OCI-LY7 (cell line): ENCODE data around the gene SH3PXD2A. TPM values are rescaled to one million over a fixed set of nuclear protein-coding genes. Genes with fewer than 3 reads are reported as not detected.

Experiments used
- BruUV-seq: library from RNA; stranded (reverse); fragments of 400-500 nt; replicated peaks from 2 replicates; lab custom pipeline; 2021; lab: Mats Ljungman, UMichigan
- CTCF ChIA-PET: fragments of 300-600 bp; sonication (Branson Sonifier 250); formaldehyde crosslinking; loops from one replicate; lab custom pipeline; 2022; ENCODE audit warnings: antibody characterized with exemption; ENCODE audit not compliant: unreplicated experiment; lab: Charles Lee
- POLR2A ChIA-PET: fragments of 300-600 bp; sonication (Branson Sonifier 250); formaldehyde crosslinking; loops from one replicate; lab custom pipeline; 2022; ENCODE audit warnings: antibody characterized with exemption; lab: Charles Lee
- DNase-seq: peaks from one replicate; pipeline ENCODE4 v3.0.0-alpha.2; 2015; ENCODE audit warnings: low spot score
- H2AFZ ChIP-seq: fragments of 200-600 bp; sonication (generic), shearing (Covaris generic); 2 replicates; pipeline ENCODE4 v1.6.1; 2014; ENCODE audit warnings: mild to moderate bottlenecking, antibody characterized with exemption, low read length, moderate library complexity
- H3K27ac ChIP-seq: fragments of 200-600 bp; sonication (generic); 2 replicates; pipeline ENCODE4 v1.5.1; 2014; ENCODE audit warnings: mixed run types, low read depth, mild to moderate bottlenecking, moderate library complexity, low read length, inconsistent platforms; ENCODE audit not compliant: poor library complexity, severe bottlenecking
- H3K36me3 ChIP-seq: fragments of 200-600 bp; sonication (generic); 2 replicates; pipeline ENCODE4 v1.6.1; 2014; ENCODE audit warnings: mild to moderate bottlenecking, antibody characterized with exemption, low read length, moderate library complexity, mixed read lengths; ENCODE audit not compliant: insufficient read depth
- H3K4me1 ChIP-seq: fragments of 200-600 bp; sonication (generic); 2 replicates; pipeline ENCODE4 v1.5.1; 2014; ENCODE audit warnings: mild to moderate bottlenecking, low read length; ENCODE audit not compliant: insufficient read depth, poor library complexity, severe bottlenecking
- H3K4me2 ChIP-seq: fragments of 200-600 bp; sonication (generic); 2 replicates; pipeline ENCODE4 v1.6.1; 2014; ENCODE audit warnings: mild to moderate bottlenecking, low read length
- H3K4me3 ChIP-seq: fragments of 200-600 bp; sonication (generic); 2 replicates; pipeline ENCODE4 v1.5.1; 2014; ENCODE audit warnings: mild to moderate bottlenecking, low read depth, low read length; ENCODE audit not compliant: poor library complexity, severe bottlenecking
- H3K79me2 ChIP-seq: fragments of 200-600 bp; sonication (generic); 2 replicates; pipeline ENCODE4 v1.6.1; 2016; ENCODE audit warnings: low read depth, mild to moderate bottlenecking, low read length, moderate library complexity, mixed read lengths; ENCODE audit not compliant: insufficient read depth
- H3K9me2 ChIP-seq: fragments of 200-600 bp; sonication (generic); 2 replicates; pipeline ENCODE4 v1.6.1; 2016; ENCODE audit warnings: mild to moderate bottlenecking, low read length, mixed read lengths; ENCODE audit not compliant: insufficient read depth
- H3K9me3 ChIP-seq: fragments of 200-600 bp; sonication (generic); 2 replicates; pipeline ENCODE4 v1.6.1; 2014; ENCODE audit warnings: mild to moderate bottlenecking, mixed run types, low read length, mixed read lengths
- H4K20me1 ChIP-seq: fragments of 200-600 bp; sonication (generic); 2 replicates; pipeline ENCODE4 v1.6.1; 2014; ENCODE audit warnings: mild to moderate bottlenecking, antibody characterized with exemption, low read length, moderate library complexity, mixed read lengths; ENCODE audit not compliant: insufficient read depth
- EZH2phosphoT487 ChIP-seq: fragments of 200-600 bp; sonication (generic); IDR thresholded peaks from 2 replicates; pipeline ENCODE4 v1.6.1; 2018; ENCODE audit warnings: low read depth, borderline replicate concordance, mild to moderate bottlenecking, mixed run types, antibody characterized with exemption, low read length, moderate library complexity, mixed read lengths
- intact Hi-C: fragments of 100-400 bp; cut with micrococcal nuclease; formaldehyde crosslinking; loops from one replicate; pipeline ENCODE4 v1.10.0; 2022; ENCODE audit not compliant: unreplicated experiment
- total RNA-seq, 2 experiments: library from RNA; depleted of rRNA in 1 of 2; stranded (reverse); fragments of >200 nt in 1 of 2; shearing (Covaris generic) in 1 of 2; gene quantifications; 2 replicates each; pipeline ENCODE4 v1.2.3, GENCODE V29; 2014 to 2022
- TF ChIP-seq, protein P1 (sequence below): fragments of 200-600 bp; sonication (generic); conservative IDR thresholded peaks from 2 replicates; pipeline ENCODE4 v1.5.1; 2014; ENCODE audit warnings: mild to moderate bottlenecking, antibody characterized with exemption, low read length, moderate library complexity, mixed read lengths

Gene SH3PXD2A
- total RNA-seq, 2 experiments from 2014 or later = 0.85 to 5.9 TPM

DNA sequence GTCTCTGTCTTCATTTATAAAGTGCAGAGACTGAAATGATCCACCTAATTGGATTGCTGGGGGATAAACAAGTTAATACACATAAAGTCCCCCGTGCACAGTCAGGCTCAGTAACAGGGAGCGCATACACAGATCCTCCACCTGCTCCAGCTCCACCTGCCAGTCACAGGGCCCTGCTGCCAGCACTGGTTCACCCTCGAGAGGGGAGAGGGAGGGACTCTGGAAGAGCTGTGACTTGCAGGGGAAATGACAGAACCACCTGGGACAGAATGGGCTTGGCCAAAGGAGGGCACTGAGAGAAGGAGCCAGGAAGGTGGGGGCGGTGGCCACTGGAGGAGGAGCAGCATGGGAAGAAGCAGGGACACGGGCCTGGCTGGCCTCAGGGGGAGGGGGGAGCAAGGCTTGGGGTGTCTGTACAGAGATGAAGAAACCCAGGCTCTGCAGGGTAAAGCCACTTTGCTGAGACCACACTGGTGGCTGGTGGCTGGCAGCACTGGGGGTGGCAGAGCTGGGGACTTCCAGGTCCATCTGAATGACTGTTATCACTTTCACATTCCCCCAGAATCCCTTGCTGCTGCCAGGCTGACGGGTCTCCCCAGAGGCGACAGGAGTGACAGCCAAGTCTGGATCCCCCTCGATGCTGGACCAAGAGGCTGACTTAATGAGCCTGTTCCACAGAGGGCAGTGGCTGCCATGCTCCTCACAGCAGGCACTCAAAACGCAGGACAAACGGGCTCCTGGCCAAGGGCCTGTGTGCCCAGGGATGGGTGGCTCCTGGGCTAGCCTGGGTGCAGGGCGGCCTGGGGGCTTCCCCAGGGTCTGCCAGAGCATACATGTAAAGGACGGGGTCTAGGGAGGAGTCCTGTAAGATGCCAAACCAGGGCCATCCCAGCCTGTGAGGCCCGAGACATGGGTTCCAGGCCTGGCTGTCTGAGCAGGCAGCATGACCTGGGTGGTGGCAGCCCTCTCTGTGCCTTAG, 151.1 kb downstream of the SH3PXD2A start:
- Histone ChIP-seq H4K20me1 (no peaks in the 10 kb centered on the region), H3K4me3 (no peak overlapping the region), H3K4me1 (no peaks in the 10 kb centered on the region), H3K9me3 (no peaks in the 10 kb centered on the region), H3K27ac (no peak overlapping the region), H3K4me2 (no peak overlapping the region), H3K79me2 (no peaks in the 10 kb centered on the region), H3K36me3 (no peaks in the 10 kb centered on the region), H3K9me2 (no peaks in the 10 kb centered on the region), H2AFZ (no peak overlapping the region)
- intact Hi-C loops = no loop called here
- DNase-seq = no peak
- ChIA-PET CTCF (interaction anchor here (0.6 kb wide), 1 partner anchor 116 kb away, joined by 9 read pairs; no protein-coding TSS in a partner anchor), POLR2A (interaction anchor here (0.8 to 0.9 kb wide), 2 partner anchors 7 to 25 kb away, joined by 3 to 4 read pairs; no protein-coding TSS in a partner anchor)
- no peak for TF ChIP-seq EZH2phosphoT487
- TF ChIP-seq, protein P1, sequence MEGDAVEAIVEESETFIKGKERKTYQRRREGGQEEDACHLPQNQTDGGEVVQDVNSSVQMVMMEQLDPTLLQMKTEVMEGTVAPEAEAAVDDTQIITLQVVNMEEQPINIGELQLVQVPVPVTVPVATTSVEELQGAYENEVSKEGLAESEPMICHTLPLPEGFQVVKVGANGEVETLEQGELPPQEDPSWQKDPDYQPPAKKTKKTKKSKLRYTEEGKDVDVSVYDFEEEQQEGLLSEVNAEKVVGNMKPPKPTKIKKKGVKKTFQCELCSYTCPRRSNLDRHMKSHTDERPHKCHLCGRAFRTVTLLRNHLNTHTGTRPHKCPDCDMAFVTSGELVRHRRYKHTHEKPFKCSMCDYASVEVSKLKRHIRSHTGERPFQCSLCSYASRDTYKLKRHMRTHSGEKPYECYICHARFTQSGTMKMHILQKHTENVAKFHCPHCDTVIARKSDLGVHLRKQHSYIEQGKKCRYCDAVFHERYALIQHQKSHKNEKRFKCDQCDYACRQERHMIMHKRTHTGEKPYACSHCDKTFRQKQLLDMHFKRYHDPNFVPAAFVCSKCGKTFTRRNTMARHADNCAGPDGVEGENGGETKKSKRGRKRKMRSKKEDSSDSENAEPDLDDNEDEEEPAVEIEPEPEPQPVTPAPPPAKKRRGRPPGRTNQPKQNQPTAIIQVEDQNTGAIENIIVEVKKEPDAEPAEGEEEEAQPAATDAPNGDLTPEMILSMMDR = no peak
- BruUV-seq = no TSS peak

DNA sequence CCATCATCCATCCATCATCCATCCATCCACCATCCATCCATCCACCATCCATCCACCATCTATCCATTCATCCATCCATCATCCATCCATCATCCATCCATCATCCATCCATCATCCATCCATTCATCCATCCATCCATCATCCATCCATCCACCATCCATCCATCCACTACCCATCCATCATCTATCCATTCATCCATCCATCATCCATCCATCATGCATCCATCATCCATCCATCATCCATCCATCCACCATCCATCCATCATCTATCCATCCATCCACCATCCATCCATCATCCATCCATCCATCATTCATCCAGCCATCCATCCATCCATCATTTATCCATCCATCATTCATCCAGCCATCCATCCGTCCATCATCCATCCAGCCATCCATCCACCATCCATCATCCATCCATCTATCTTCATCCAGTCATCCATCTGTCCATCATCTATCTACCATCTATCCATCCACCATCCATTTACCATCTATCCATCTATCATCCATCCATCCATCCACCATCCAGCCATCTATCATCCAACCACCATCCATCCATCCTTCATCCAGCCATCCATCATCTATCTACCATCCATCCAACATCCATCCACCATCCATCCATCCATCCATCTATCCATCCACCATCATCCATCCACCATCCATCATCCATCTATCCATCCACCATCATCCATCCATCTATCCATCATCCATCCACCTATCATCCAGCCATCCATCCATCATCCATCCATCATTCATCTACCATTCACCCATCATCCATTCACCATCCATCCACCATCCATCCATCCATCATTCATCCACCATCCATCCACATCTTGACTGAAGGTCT, 153.8 kb downstream of the SH3PXD2A start:
- Histone ChIP-seq H2AFZ (no peak overlapping the region), H3K4me1 (peaks cover 6% of the 10 kb centered on the region), H3K9me2 (no peaks in the 10 kb centered on the region), H3K4me3 (no peak overlapping the region), H4K20me1 (no peaks in the 10 kb centered on the region), H3K9me3 (no peaks in the 10 kb centered on the region), H3K27ac (no peak overlapping the region), H3K4me2 (no peak overlapping the region), H3K36me3 (no peaks in the 10 kb centered on the region), H3K79me2 (no peaks in the 10 kb centered on the region)
- POLR2A ChIA-PET = interaction anchor here (0.7 kb wide), 1 partner anchor 15 kb away, joined by 4 read pairs; no protein-coding TSS in a partner anchor
- no peak for TF ChIP-seq EZH2phosphoT487
- TF ChIP-seq, protein P1 = no peak
- intact Hi-C loops = no loop called here
- no TSS peak for BruUV-seq
- no peak for DNase-seq
- CTCF ChIA-PET = interaction anchor here (1.2 kb wide), 1 partner anchor 15 kb away, joined by 3 read pairs; no protein-coding TSS in a partner anchor
